ENCODE results near the gene DCDC2.

DCDC2 gene

DNA sequence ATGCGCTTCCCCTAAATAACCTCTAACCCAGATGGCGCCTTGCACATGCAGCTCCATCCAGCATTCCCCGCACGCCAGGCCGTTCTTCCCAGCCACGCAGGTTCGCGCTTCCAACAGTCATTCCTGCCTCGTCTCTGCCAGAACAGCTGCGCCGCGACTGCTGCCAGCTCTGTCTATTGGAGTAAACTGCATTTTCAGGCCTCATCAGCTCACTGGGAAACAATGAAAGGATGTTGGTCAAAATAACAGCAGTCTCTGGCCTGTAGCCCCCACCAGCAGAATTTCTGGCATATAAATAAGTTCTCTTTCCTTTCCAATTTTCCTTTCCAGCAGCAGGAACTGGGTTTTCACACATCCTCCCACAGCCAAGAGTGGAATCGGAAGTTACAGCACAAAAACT lies 217.3 kb downstream of the DCDC2 start:
- Histone ChIP-seq H3K27me3 (ENCODE audit: control insufficient read depth in 3 of 3, insufficient read depth in 3 of 3, low read depth in 1 of 3, low read length in 3 of 3) (no peaks in the 10 kb centered on the region), H3K27ac (replicated peaks; ENCODE audit: low read length) (no peak overlapping the region), H3K4me1 (ENCODE audit: control insufficient read depth in 2 of 2, insufficient read depth in 1 of 2, low read depth in 1 of 2, low read length in 2 of 2) (peaks cover 0 to 1% of the 10 kb centered on the region in 2 donors), H3K9ac (ENCODE audit: low read depth, low read length, poor library complexity) (no peak overlapping the region), H2BK5ac (ENCODE audit: low read length) (no peak overlapping the region), H3K14ac (ENCODE audit: low read length) (no peak overlapping the region), H2BK15ac (ENCODE audit: low read length) (no peak overlapping the region), H2BK120ac (ENCODE audit: low read depth, low read length) (no peak overlapping the region), H4K91ac (ENCODE audit: low read depth, low read length, poor library complexity) (no peak overlapping the region), H2AK5ac (ENCODE audit: low read depth, low read length) (no peak overlapping the region), H3K9me3 (replicated peaks in 1 of 2; ENCODE audit: control insufficient read depth in 2 of 2, insufficient read depth in 1 of 2, low read depth in 1 of 2, low read length in 2 of 2) (no peaks in the 10 kb centered on the region), H4K8ac (ENCODE audit: low read depth, low read length) (no peak overlapping the region), H3K18ac (ENCODE audit: low read length) (no peak overlapping the region), H3K4me2 (ENCODE audit: insufficient read depth, low read length, poor library complexity, severe bottlenecking) (no peak overlapping the region), H3K4me3 (ENCODE audit: low read length in 2 of 2) (no peak overlapping the region), H3K4ac (ENCODE audit: low read length) (no peak overlapping the region), H3K23ac (ENCODE audit: low read depth, low read length, poor library complexity) (no peak overlapping the region), H2BK12ac (ENCODE audit: low read length) (no peak overlapping the region), H3K79me1 (ENCODE audit: low read depth, low read length) (no peaks in the 10 kb centered on the region), H2AFZ (ENCODE audit: low read length) (no peak overlapping the region), H3K36me3 (replicated peaks in 1 of 2; ENCODE audit: control insufficient read depth in 2 of 2, insufficient read depth in 2 of 2, low read length in 2 of 2) (no peaks in the 10 kb centered on the region)
- DNase-seq (ENCODE audit: low spot score): no peak
- WGBS, 2 donors (ENCODE audit: extremely low coverage in 2 of 2, insufficient read length in 2 of 2, insufficient replicate concordance in 1 of 2): no CpG with 5 or more reads among the region's 13 CpGs

DNA sequence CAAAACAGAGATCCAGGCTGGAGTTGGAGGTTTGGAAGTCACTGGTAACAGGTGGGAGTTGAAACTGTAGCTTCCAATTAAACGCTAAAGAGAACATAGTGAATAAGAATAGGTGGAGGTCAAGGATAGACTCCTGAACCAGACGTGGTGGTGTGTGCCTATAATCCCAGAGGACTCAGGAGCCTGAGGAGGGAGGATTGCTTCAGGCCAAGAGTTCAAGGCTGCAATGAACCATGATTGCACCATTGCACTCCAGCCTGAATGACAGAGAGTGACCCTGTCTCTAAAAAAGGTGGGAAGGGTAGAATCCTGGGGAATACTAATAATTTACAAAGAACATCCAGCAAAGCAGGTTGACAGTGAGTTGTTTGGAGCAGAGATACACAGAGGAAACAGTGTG lies 218.2 kb downstream of the DCDC2 start:
- Histone ChIP-seq H4K91ac (ENCODE audit: low read depth, low read length, poor library complexity) (no peak overlapping the region), H3K4me2 (ENCODE audit: insufficient read depth, low read length, poor library complexity, severe bottlenecking) (no peak overlapping the region), H3K14ac (ENCODE audit: low read length) (no peak overlapping the region), H2BK5ac (ENCODE audit: low read length) (no peak overlapping the region), H2AFZ (ENCODE audit: low read length) (no peak overlapping the region), H3K27me3 (ENCODE audit: control insufficient read depth in 3 of 3, insufficient read depth in 3 of 3, low read depth in 1 of 3, low read length in 3 of 3) (no peaks in the 10 kb centered on the region), H3K36me3 (replicated peaks in 1 of 2; ENCODE audit: control insufficient read depth in 2 of 2, insufficient read depth in 2 of 2, low read length in 2 of 2) (no peaks in the 10 kb centered on the region), H3K9me3 (replicated peaks in 1 of 2; ENCODE audit: control insufficient read depth in 2 of 2, insufficient read depth in 1 of 2, low read depth in 1 of 2, low read length in 2 of 2) (no peaks in the 10 kb centered on the region), H2BK15ac (ENCODE audit: low read length) (no peak overlapping the region), H2BK12ac (ENCODE audit: low read length) (no peak overlapping the region), H3K18ac (ENCODE audit: low read length) (no peak overlapping the region), H2AK5ac (ENCODE audit: low read depth, low read length) (no peak overlapping the region), H3K79me1 (ENCODE audit: low read depth, low read length) (no peaks in the 10 kb centered on the region), H3K4me3 (ENCODE audit: low read length in 2 of 2) (no peak overlapping the region), H3K27ac (replicated peaks; ENCODE audit: low read length) (no peak overlapping the region), H3K4me1 (ENCODE audit: control insufficient read depth in 2 of 2, insufficient read depth in 1 of 2, low read depth in 1 of 2, low read length in 2 of 2) (no peaks in the 10 kb centered on the region), H2BK120ac (ENCODE audit: low read depth, low read length) (no peak overlapping the region), H4K8ac (ENCODE audit: low read depth, low read length) (no peak overlapping the region), H3K23ac (ENCODE audit: low read depth, low read length, poor library complexity) (no peak overlapping the region), H3K4ac (ENCODE audit: low read length) (no peak overlapping the region), H3K9ac (ENCODE audit: low read depth, low read length, poor library complexity) (no peak overlapping the region)
- WGBS, 2 donors (ENCODE audit: extremely low coverage in 2 of 2, insufficient read length in 2 of 2, insufficient replicate concordance in 1 of 2): no CpG with 5 or more reads among the region's 2 CpGs
- DNase-seq (ENCODE audit: low spot score): no peak

GRCh38 chr6:24139080-24139479 lies 218.8 kb downstream of the DCDC2 start:
- no CpG with 5 or more reads among the region's 2 CpGs for WGBS, 2 donors (ENCODE audit: extremely low coverage in 2 of 2, insufficient read length in 2 of 2, insufficient replicate concordance in 1 of 2)
- no peaks in the 10 kb centered on the region for H3K9me3 ChIP-seq (replicated peaks in 1 of 2; ENCODE audit: control insufficient read depth in 2 of 2, insufficient read depth in 1 of 2, low read depth in 1 of 2, low read length in 2 of 2)
- no peaks in the 10 kb centered on the region for H3K36me3 ChIP-seq (replicated peaks in 1 of 2; ENCODE audit: control insufficient read depth in 2 of 2, insufficient read depth in 2 of 2, low read length in 2 of 2)
- H2BK120ac ChIP-seq (ENCODE audit: low read depth, low read length): no peak overlapping the region
- no peak overlapping the region for H3K14ac ChIP-seq (ENCODE audit: low read length)
- H3K79me1 ChIP-seq (ENCODE audit: low read depth, low read length): no peaks in the 10 kb centered on the region
- no peak overlapping the region for H2AK5ac ChIP-seq (ENCODE audit: low read depth, low read length)
- no peaks in the 10 kb centered on the region for H3K4me1 ChIP-seq (ENCODE audit: control insufficient read depth in 2 of 2, insufficient read depth in 1 of 2, low read depth in 1 of 2, low read length in 2 of 2)
- H3K18ac ChIP-seq (ENCODE audit: low read length): no peak overlapping the region
- no peak overlapping the region for H3K4ac ChIP-seq (ENCODE audit: low read length)
- no peak overlapping the region for H2BK5ac ChIP-seq (ENCODE audit: low read length)
- H3K27ac ChIP-seq (replicated peaks; ENCODE audit: low read length): no peak overlapping the region
- H4K91ac ChIP-seq (ENCODE audit: low read depth, low read length, poor library complexity): no peak overlapping the region
- H3K23ac ChIP-seq (ENCODE audit: low read depth, low read length, poor library complexity): no peak overlapping the region
- no peak for DNase-seq (ENCODE audit: low spot score)
- no peak overlapping the region for H3K4me2 ChIP-seq (ENCODE audit: insufficient read depth, low read length, poor library complexity, severe bottlenecking)
- H2BK12ac ChIP-seq (ENCODE audit: low read length): no peak overlapping the region
- no peak overlapping the region for H3K9ac ChIP-seq (ENCODE audit: low read depth, low read length, poor library complexity)
- no peak overlapping the region for H2BK15ac ChIP-seq (ENCODE audit: low read length)
- no peak overlapping the region for H2AFZ ChIP-seq (ENCODE audit: low read length)
- no peak overlapping the region for H4K8ac ChIP-seq (ENCODE audit: low read depth, low read length)
- no peaks in the 10 kb centered on the region for H3K27me3 ChIP-seq (ENCODE audit: control insufficient read depth in 3 of 3, insufficient read depth in 3 of 3, low read depth in 1 of 3, low read length in 3 of 3)
- H3K4me3 ChIP-seq (ENCODE audit: low read length in 2 of 2): no peak overlapping the region

- no peaks in the 10 kb centered on the region for H3K27me3 ChIP-seq (ENCODE audit: control insufficient read depth in 3 of 3, insufficient read depth in 3 of 3, low read depth in 1 of 3, low read length in 3 of 3)
- no peak overlapping the region for H4K91ac ChIP-seq (ENCODE audit: low read depth, low read length, poor library complexity)
- no peak overlapping the region for H3K14ac ChIP-seq (ENCODE audit: low read length)
- no peak overlapping the region for H3K4ac ChIP-seq (ENCODE audit: low read length)
- no peak overlapping the region for H3K4me2 ChIP-seq (ENCODE audit: insufficient read depth, low read length, poor library complexity, severe bottlenecking)
- no peak overlapping the region for H3K4me3 ChIP-seq (ENCODE audit: low read length in 2 of 2)
- H3K9me3 ChIP-seq (replicated peaks in 1 of 2; ENCODE audit: control insufficient read depth in 2 of 2, insufficient read depth in 1 of 2, low read depth in 1 of 2, low read length in 2 of 2): no peaks in the 10 kb centered on the region
- H3K79me1 ChIP-seq (ENCODE audit: low read depth, low read length): no peaks in the 10 kb centered on the region
- no peak overlapping the region for H3K9ac ChIP-seq (ENCODE audit: low read depth, low read length, poor library complexity)
- H3K27ac ChIP-seq (replicated peaks; ENCODE audit: low read length): no peak overlapping the region
- no peak overlapping the region for H3K23ac ChIP-seq (ENCODE audit: low read depth, low read length, poor library complexity)
- H2BK15ac ChIP-seq (ENCODE audit: low read length): no peak overlapping the region
- WGBS, 2 donors (ENCODE audit: extremely low coverage in 2 of 2, insufficient read length in 2 of 2, insufficient replicate concordance in 1 of 2): no CpG with 5 or more reads among the region's 2 CpGs
- H2AFZ ChIP-seq (ENCODE audit: low read length): no peak overlapping the region
- H2BK5ac ChIP-seq (ENCODE audit: low read length): no peak overlapping the region
- no peaks in the 10 kb centered on the region for H3K4me1 ChIP-seq (ENCODE audit: control insufficient read depth in 2 of 2, insufficient read depth in 1 of 2, low read depth in 1 of 2, low read length in 2 of 2)
- H4K8ac ChIP-seq (ENCODE audit: low read depth, low read length): no peak overlapping the region
- no peak overlapping the region for H2AK5ac ChIP-seq (ENCODE audit: low read depth, low read length)
- no peak for DNase-seq (ENCODE audit: low spot score)
- H2BK120ac ChIP-seq (ENCODE audit: low read depth, low read length): no peak overlapping the region
- H3K36me3 ChIP-seq (replicated peaks in 1 of 2; ENCODE audit: control insufficient read depth in 2 of 2, insufficient read depth in 2 of 2, low read length in 2 of 2): no peaks in the 10 kb centered on the region
- no peak overlapping the region for H2BK12ac ChIP-seq (ENCODE audit: low read length)
- H3K18ac ChIP-seq (ENCODE audit: low read length): no peak overlapping the region
These were observed 226.1 kb downstream of the DCDC2 start for GRCh38 chr6:24131751-24132150.
